HepG2 (cell line): ENCODE measurements around the gene SDCCAG8. TPM values are rescaled to one million over a fixed set of nuclear protein-coding genes. Genes with fewer than 3 reads are reported as not detected.

Experiments
- ATAC-seq: fragments of 200-7000 bp; cut with Tn5 transposase; 3 replicates; pipeline ENCODE4 v1.9.1; 2020; ENCODE audit warnings: mild to moderate bottlenecking, moderate library complexity
- BruUV-seq: library from RNA; stranded (reverse); fragments of 400-500 nt; replicated peaks from 2 replicates; lab custom pipeline; 2021; lab: Mats Ljungman, UMichigan
- CTCF ChIA-PET: fragments of 300-600 bp; formaldehyde crosslinking; extraction: SDS; loops from one replicate; lab custom pipeline; 2021; ENCODE audit warnings: low total read pairs, inconsistent platforms, low intra/inter-chr PET ratio; lab: Yijun Ruan, JAX
- POLR2A ChIA-PET: fragments of 350-600 bp; sonication (Branson Sonifier 250); formaldehyde crosslinking; loops from one replicate; lab custom pipeline; 2020; ENCODE audit warnings: antibody characterized with exemption, inconsistent platforms; lab: Yijun Ruan, JAX
- DNase-seq: peaks from one replicate; pipeline ENCODE4 v3.0.0-alpha.2; 2015; ENCODE audit warnings: low spot score
- FAIRE-seq: peaks from 3 replicates; lab custom pipeline; 2011; peaks lifted over from hg19 to GRCh38; lab: Jason Lieb, UNC
- H2AFZ ChIP-seq: one replicate; pipeline ENCODE4 v1.6.1; 2011; ENCODE audit warnings: low read length, inconsistent platforms
- H3K27ac ChIP-seq: fragments of 300-600 bp; 3 replicates; pipeline ENCODE4 v1.8.0; 2011; ENCODE audit warnings: mixed run types, mild to moderate bottlenecking, mixed read lengths, low read length, inconsistent platforms; ENCODE audit not compliant: insufficient read depth; ENCODE audit errors: extremely low read length
- H3K27me3 ChIP-seq, 2 experiments: fragments of 200-600 bp in 1 of 2; 2 replicates in 1 of 2; 3 replicates in 1 of 2; pipeline versions ENCODE4 v1.6.0 to v1.8.0; 2011; ENCODE audit warnings: low read length in 2 of 2, mild to moderate bottlenecking in 2 of 2, moderate library complexity in 2 of 2, inconsistent platforms in 1 of 2; ENCODE audit not compliant: insufficient read depth in 2 of 2, control insufficient read depth in 1 of 2
- H3K36me3 ChIP-seq, 2 experiments: fragments of 200-600 bp in 1 of 2; replicated peaks in 1 of 2; 2 replicates in 1 of 2; 3 replicates in 1 of 2; pipeline versions ENCODE4 v1.5.1 to v1.8.0; 2011; ENCODE audit warnings: low read length in 2 of 2, inconsistent platforms in 1 of 2; ENCODE audit not compliant: insufficient read depth in 2 of 2, control insufficient read depth in 1 of 2
- H3K4me1 ChIP-seq: 2 replicates; pipeline ENCODE4 v1.5.1; 2012; ENCODE audit warnings: low read length, inconsistent platforms; ENCODE audit not compliant: insufficient read depth
- H3K4me2 ChIP-seq: 2 replicates; pipeline ENCODE4 v1.6.0; 2011; ENCODE audit warnings: low read depth, low read length, inconsistent platforms
- H3K4me3 ChIP-seq, 3 experiments: fragments of 200-600 bp in 1 of 3; sonication (generic), shearing (Covaris generic) in 1 of 3; replicated peaks in 1 of 3; 2 replicates each; pipeline ENCODE4 v1.5.1; 2011 to 2016; ENCODE audit warnings: low read length in 3 of 3, inconsistent platforms in 2 of 3, low read depth in 2 of 3, mild to moderate bottlenecking in 2 of 3, control low read depth in 1 of 3, mixed read lengths in 1 of 3; ENCODE audit not compliant: insufficient read depth in 1 of 3
- H3K79me2 ChIP-seq: one replicate; pipeline ENCODE4 v1.6.1; 2011; ENCODE audit warnings: low read length, inconsistent platforms; ENCODE audit not compliant: insufficient read depth
- H3K9ac ChIP-seq: 2 replicates; pipeline ENCODE4 v1.6.0; 2011; ENCODE audit warnings: mild to moderate bottlenecking, low read depth, low read length, inconsistent platforms; ENCODE audit not compliant: insufficient read depth
- H3K9me3 ChIP-seq: 2 replicates; pipeline ENCODE4 v1.5.1; 2012; ENCODE audit warnings: mild to moderate bottlenecking, low read length
- H4K20me1 ChIP-seq: 2 replicates; pipeline ENCODE4 v1.6.0; 2011; ENCODE audit warnings: inconsistent platforms, mild to moderate bottlenecking, low read length, moderate library complexity; ENCODE audit not compliant: insufficient read depth
- ESRRA ChIP-seq: sonication (generic); formaldehyde crosslinking; IDR thresholded peaks from 2 replicates; pipeline ENCODE4 v1.5.1; 2020; ENCODE audit warnings: mild to moderate bottlenecking, low read depth, missing genetic modification reagents
- HES4 ChIP-seq: sonication (generic); formaldehyde crosslinking; IDR thresholded peaks from 2 replicates; pipeline ENCODE4 v1.9.0; 2021; ENCODE audit warnings: mild to moderate bottlenecking, missing genetic modification reagents, borderline replicate concordance
- HOXA7 ChIP-seq: sonication (generic); formaldehyde crosslinking; IDR thresholded peaks from 2 replicates; pipeline ENCODE4 v1.8.1; 2022; ENCODE audit warnings: mild to moderate bottlenecking, missing genetic modification reagents, moderate library complexity
- KLF6 ChIP-seq: IDR thresholded peaks from 2 replicates; pipeline ENCODE4 v1.8.0; 2016; ENCODE audit warnings: missing biosample characterization, missing genetic modification reagents
- MAFF ChIP-seq: IDR thresholded peaks from 2 replicates; pipeline ENCODE4 v1.6.1; 2011; ENCODE audit warnings: low read depth, low read length, improper control_type of control experiment
- NR2F6 ChIP-seq, 2 experiments: IDR thresholded peaks; 2 replicates each; pipeline ENCODE4 v1.6.1; 2016; ENCODE audit warnings: antibody characterized with exemption in 1 of 2, mild to moderate bottlenecking in 1 of 2
- PBX2 ChIP-seq: IDR thresholded peaks from 2 replicates; pipeline ENCODE4 v1.6.1; 2016; ENCODE audit warnings: control low read depth
- PHB2 ChIP-seq: fragments of 450-650 bp; IDR thresholded peaks from 2 replicates; pipeline ENCODE4 v1.6.1; 2018; ENCODE audit not compliant: partially characterized antibody
- PHF8 ChIP-seq: sonication (generic); formaldehyde crosslinking; IDR thresholded peaks from 2 replicates; pipeline ENCODE4 v1.5.0; 2020; ENCODE audit warnings: missing genetic modification reagents
- RNF2 ChIP-seq: fragments of 450-650 bp; conservative IDR thresholded peaks from 2 replicates; pipeline ENCODE4 v1.6.1; 2016; ENCODE audit warnings: low read depth
- TOPORS ChIP-seq: sonication (generic); formaldehyde crosslinking; IDR thresholded peaks from 2 replicates; pipeline ENCODE4 v1.8.0; 2023; ENCODE audit warnings: mild to moderate bottlenecking, missing genetic modification reagents
- ZNF235 ChIP-seq: sonication (generic); formaldehyde crosslinking; IDR thresholded peaks from 2 replicates; pipeline ENCODE4 v1.8.1; 2023; ENCODE audit warnings: mild to moderate bottlenecking, missing genetic modification reagents, borderline replicate concordance
- ZNF24 ChIP-seq: fragments of 450-650 bp; IDR thresholded peaks from 2 replicates; pipeline ENCODE4 v1.6.1; 2017; ENCODE audit warnings: antibody characterized with exemption, mild to moderate bottlenecking
- ZNF44 ChIP-seq: sonication (generic); formaldehyde crosslinking; IDR thresholded peaks from 2 replicates; pipeline ENCODE4 v1.5.1; 2020; ENCODE audit warnings: mild to moderate bottlenecking, missing genetic modification reagents
- ZNF530 ChIP-seq: sonication (generic); formaldehyde crosslinking; IDR thresholded peaks from 2 replicates; pipeline ENCODE4 v1.5.0; 2020; ENCODE audit warnings: low read depth, mild to moderate bottlenecking, missing genetic modification reagents
- ZNF563 ChIP-seq: sonication (generic); formaldehyde crosslinking; IDR thresholded peaks from 2 replicates; pipeline ENCODE4 v1.8.0; 2022; ENCODE audit warnings: mild to moderate bottlenecking, moderate library complexity, missing genetic modification reagents
- ZNF883 ChIP-seq: sonication (generic); formaldehyde crosslinking; IDR thresholded peaks from 2 replicates; pipeline ENCODE4 v1.5.1; 2020; ENCODE audit warnings: mild to moderate bottlenecking, missing genetic modification reagents; ENCODE audit errors: not compliant biosample characterization
- ZNF891 ChIP-seq: sonication (generic); formaldehyde crosslinking; IDR thresholded peaks from 2 replicates; pipeline ENCODE4 v1.5.0; 2020; ENCODE audit warnings: mild to moderate bottlenecking, missing genetic modification reagents
- ZSCAN12 ChIP-seq: sonication (generic); formaldehyde crosslinking; IDR thresholded peaks from 2 replicates; pipeline ENCODE4 v1.9.0; 2021; ENCODE audit warnings: mild to moderate bottlenecking, missing genetic modification reagents
- WGBS: methylation state at CpG from one replicate; pipeline ENCODE4 v1.1.6; 2017; ENCODE audit warnings: low lambda C conversion rate; 5-methylcytosine and 5-hydroxymethylcytosine counted together
- in situ Hi-C: cut with HindIII; loops from 2 replicates; pipeline ENCODE4 v1.10.0; 2017; ENCODE audit warnings: low pct_unique_long_range_greater_than_20kb; ENCODE audit not compliant: extremely low pct_ligation_motif_present
- intact Hi-C: fragments of 100-400 bp; cut with micrococcal nuclease; formaldehyde crosslinking; loops from one replicate; pipeline ENCODE4 v1.10.0; 2022; ENCODE audit not compliant: unreplicated experiment
- polyA plus RNA-seq, 8 experiments: library from polyadenylated mRNA; depleted of rRNA in 3 of 8; stranded (reverse) in 7 of 8; unstranded in 1 of 8; fragments of >200 nt; fragmentation: Illumina TruSeq in 4 of 8; extraction: Trizol in 4 of 8; gene quantifications; 2 replicates each; pipeline versions ENCODE4 v1.2.1 to v1.2.3, GENCODE V29; 2011 to 2016; ENCODE audit warnings: low read depth in 4 of 8, missing spikeins in 1 of 8, mixed read lengths in 1 of 8; ENCODE audit not compliant: insufficient read depth in 1 of 8
- total RNA-seq, 5 experiments: library from RNA; depleted of rRNA; stranded (reverse); fragments of >200 nt; fragmentation: Illumina TruSeq; extraction: Trizol; gene quantifications; 2 replicates each; pipeline ENCODE4 v1.2.3, GENCODE V29; 2016; ENCODE audit warnings: low read depth in 1 of 5

Gene SDCCAG8
- total and polyA plus RNA-seq, 2 of the 13 experiments (the other 11 are each of a cell fraction or from before 2014, with no cell fraction given), result 9.5 to 13.4 TPM

GRCh38 chr1:243499711-243500110 is 243.9 kb downstream of the SDCCAG8 start:
- ATAC-seq, result no peak
- H3K4me3 ChIP-seq, result no peak overlapping the region
- no peak overlapping the region for H3K27ac ChIP-seq
- H3K27me3 ChIP-seq, result no peaks in the 10 kb centered on the region
- no peak for FAIRE-seq
- H3K9me3 ChIP-seq, result no peaks in the 10 kb centered on the region
- no peak overlapping the region for H2AFZ ChIP-seq
- intact Hi-C loops (loop anchor here (10.0 kb wide), 1 partner anchor 155 kb away; no protein-coding TSS in a partner anchor), in situ Hi-C loops (no loop called here)
- H3K4me1 ChIP-seq, result no peaks in the 10 kb centered on the region
- no peaks in the 10 kb centered on the region for H3K36me3 ChIP-seq
- H4K20me1 ChIP-seq, result no peaks in the 10 kb centered on the region
- TF ChIP-seq PHF8 (no peak), HOXA7 (no peak), ZNF24 (no peak), ZNF44 (CRISPR knock-in tag) (no peak), HES4 (no peak), ESRRA (no peak), NR2F6 (IDR thresholded peaks at IDR 0.05) (no peak), NR2F6 (CRISPR knock-in tag; IDR thresholded peaks at IDR 0.05) (no peak), ZNF883 (no peak), MAFF (no peak), KLF6 (CRISPR knock-in tag) (no peak), TOPORS (CRISPR knock-in tag) (no peak), RNF2 (no peak), ZNF235 (CRISPR knock-in tag) (no peak), ZNF563 (CRISPR knock-in tag) (no peak), ZNF891 (CRISPR knock-in tag) (no peak), ZNF530 (CRISPR knock-in tag) (no peak), PBX2 (CRISPR knock-in tag) (no peak), ZSCAN12 (CRISPR knock-in tag) (no peak), PHB2 (no peak)
- H3K4me2 ChIP-seq, result no peak overlapping the region
- no peaks in the 10 kb centered on the region for H3K79me2 ChIP-seq
- DNase-seq, result no peak
- CTCF ChIA-PET, result no interaction called here
- 93% methylated on average over 10 of the region's 10 CpGs for WGBS
- no peak overlapping the region for H3K9ac ChIP-seq
- POLR2A ChIA-PET, result no interaction called here
- no TSS peak for BruUV-seq
